HEK293T (cell line): ENCODE results near the gene COQ6.
"Not testable (repeated sequence)": the region's sequence is repeated elsewhere in the genome, so short reads cannot be mapped to it uniquely, and the experiment has no call there.

Source experiments
- CTCF ChIA-PET: fragments of 350-600 bp; formaldehyde crosslinking; extraction: SDS; loops from one replicate; lab custom pipeline; 2021; ENCODE audit warnings: antibody characterized with exemption, inconsistent platforms; lab: Yijun Ruan, JAX
- POLR2A ChIA-PET: fragments of 350-600 bp; formaldehyde crosslinking; extraction: SDS; loops from one replicate; lab custom pipeline; 2020; ENCODE audit warnings: antibody characterized with exemption, inconsistent platforms; lab: Yijun Ruan, JAX
- DNase-seq: peaks from one replicate; pipeline ENCODE4 v3.0.0; 2012; ENCODE audit warnings: mixed read lengths; ENCODE audit errors: extremely low spot score
- ARNT ChIP-seq: fragments of 450-650 bp; IDR thresholded peaks from 2 replicates; pipeline ENCODE4 v1.6.1; 2017; ENCODE audit warnings: mild to moderate bottlenecking
- BHLHE40 ChIP-seq: fragments of 450-650 bp; IDR thresholded peaks from 2 replicates; pipeline ENCODE4 v1.6.1; 2016; ENCODE audit warnings: mild to moderate bottlenecking, moderate library complexity, borderline replicate concordance
- CTBP1 ChIP-seq: fragments of 450-650 bp; IDR thresholded peaks from 2 replicates; pipeline ENCODE4 v1.6.1; 2016; ENCODE audit warnings: borderline replicate concordance
- ELF4 ChIP-seq: fragments of 450-650 bp; IDR thresholded peaks from 2 replicates; pipeline ENCODE4 v1.6.1; 2017; ENCODE audit warnings: antibody characterized with exemption
- FOXA1 ChIP-seq: fragments of 450-650 bp; IDR thresholded peaks from 2 replicates; pipeline ENCODE4 v1.6.1; 2016; ENCODE audit warnings: mild to moderate bottlenecking
- FOXK2 ChIP-seq: fragments of 450-650 bp; IDR thresholded peaks from 2 replicates; pipeline ENCODE4 v1.6.1; 2016; ENCODE audit warnings: mild to moderate bottlenecking
- FOXM1 ChIP-seq: fragments of 450-650 bp; IDR thresholded peaks from 2 replicates; pipeline ENCODE4 v1.6.1; 2017; ENCODE audit warnings: mild to moderate bottlenecking, borderline replicate concordance
- HDGF ChIP-seq: fragments of 450-650 bp; IDR thresholded peaks from 2 replicates; pipeline ENCODE4 v1.6.1; 2017; ENCODE audit warnings: antibody characterized with exemption, borderline replicate concordance
- L3MBTL2 ChIP-seq: fragments of 450-650 bp; conservative IDR thresholded peaks from 2 replicates; pipeline ENCODE4 v1.6.1; 2016; ENCODE audit warnings: mild to moderate bottlenecking
- LEF1 ChIP-seq: fragments of 450-650 bp; IDR thresholded peaks from 2 replicates; pipeline ENCODE4 v1.6.1; 2017; ENCODE audit warnings: mild to moderate bottlenecking, borderline replicate concordance
- NFRKB ChIP-seq: fragments of 450-650 bp; IDR thresholded peaks from 2 replicates; pipeline ENCODE4 v1.6.1; 2016; ENCODE audit warnings: mild to moderate bottlenecking, moderate library complexity
- SP1 ChIP-seq: fragments of 450-650 bp; IDR thresholded peaks from 2 replicates; pipeline ENCODE4 v1.6.1; 2017
- SUZ12 ChIP-seq: fragments of 450-650 bp; IDR thresholded peaks from 2 replicates; pipeline ENCODE4 v1.6.1; 2016; ENCODE audit warnings: mild to moderate bottlenecking
- TARDBP ChIP-seq: fragments of 450-650 bp; IDR thresholded peaks from 2 replicates; pipeline ENCODE4 v1.6.1; 2016
- ZNF384 ChIP-seq: fragments of 450-650 bp; IDR thresholded peaks from 2 replicates; pipeline ENCODE4 v1.6.1; 2016
- TF ChIP-seq, protein P1 (sequence below): fragments of 450-650 bp; IDR thresholded peaks from 2 replicates; pipeline ENCODE4 v1.6.1; 2016

Gene COQ6

DNA sequence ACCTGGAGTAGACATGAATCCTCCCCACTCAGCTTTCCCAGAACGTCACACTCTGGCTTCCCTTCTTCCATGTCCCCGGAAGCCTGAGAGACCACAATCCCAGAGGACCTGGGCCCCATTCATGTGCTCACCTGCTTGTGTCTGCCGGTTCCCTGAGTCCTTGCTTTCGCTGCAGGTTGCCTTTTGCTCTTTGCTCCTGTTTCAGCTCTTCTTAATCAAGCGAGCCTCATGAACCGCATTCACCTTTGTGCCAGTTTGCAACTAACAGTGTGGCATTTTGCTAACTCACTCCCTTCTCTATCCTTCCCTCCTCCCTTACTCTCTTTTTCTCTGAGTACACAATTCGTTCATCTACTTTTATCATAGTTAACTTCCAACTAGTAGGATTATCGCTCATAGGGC lies 45.9 kb downstream of the COQ6 start:
- TF ChIP-seq FOXM1 (no peak), FOXK2 (no peak), ELF4 (no peak), FOXA1 (no peak), L3MBTL2 (no peak), HDGF (no peak), TARDBP (no peak), NFRKB (no peak), ARNT (no peak), SP1 (no peak), BHLHE40 (no peak), ZNF384 (no peak), SUZ12 (no peak), LEF1 (no peak), CTBP1 (no peak)
- TF ChIP-seq, protein P1, sequence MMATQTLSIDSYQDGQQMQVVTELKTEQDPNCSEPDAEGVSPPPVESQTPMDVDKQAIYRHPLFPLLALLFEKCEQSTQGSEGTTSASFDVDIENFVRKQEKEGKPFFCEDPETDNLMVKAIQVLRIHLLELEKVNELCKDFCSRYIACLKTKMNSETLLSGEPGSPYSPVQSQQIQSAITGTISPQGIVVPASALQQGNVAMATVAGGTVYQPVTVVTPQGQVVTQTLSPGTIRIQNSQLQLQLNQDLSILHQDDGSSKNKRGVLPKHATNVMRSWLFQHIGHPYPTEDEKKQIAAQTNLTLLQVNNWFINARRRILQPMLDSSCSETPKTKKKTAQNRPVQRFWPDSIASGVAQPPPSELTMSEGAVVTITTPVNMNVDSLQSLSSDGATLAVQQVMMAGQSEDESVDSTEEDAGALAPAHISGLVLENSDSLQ = no peak
- DNase-seq = no peak
- CTCF ChIA-PET = no interaction called here
- POLR2A ChIA-PET = no interaction called here

GRCh38 chr14:73996731-73997107 lies 46.6 kb downstream of the COQ6 start:
- ChIA-PET POLR2A (no interaction called here), CTCF (no interaction called here)
- TF ChIP-seq FOXA1 (no peak), LEF1 (no peak), NFRKB (no peak), L3MBTL2 (no peak), HDGF (no peak), BHLHE40 (no peak), ELF4 (no peak), SP1 (no peak), ARNT (no peak), SUZ12 (no peak), TARDBP (no peak), ZNF384 (no peak), CTBP1 (no peak), FOXK2 (no peak), FOXM1 (no peak)
- TF ChIP-seq, protein P1 = no peak
- DNase-seq = no peak

GRCh38 chr14:73997108-73997943 lies 47.2 kb downstream of the COQ6 start:
- ChIA-PET CTCF (interaction anchor here (0.5 kb wide), 1 partner anchor 834 kb away, joined by 3 read pairs; no protein-coding TSS in a partner anchor), POLR2A (no interaction called here)
- DNase-seq = no peak
- no peak for TF ChIP-seq ZNF384
- no peak for TF ChIP-seq FOXA1
- TF ChIP-seq SP1 = no peak
- no peak for TF ChIP-seq BHLHE40
- no peak for TF ChIP-seq HDGF
- TF ChIP-seq FOXM1 = no peak
- TF ChIP-seq ARNT = no peak
- TF ChIP-seq CTBP1 = no peak
- TF ChIP-seq NFRKB = no peak
- TF ChIP-seq, protein P1 = no peak
- TF ChIP-seq LEF1 = no peak
- no peak for TF ChIP-seq TARDBP
- TF ChIP-seq FOXK2 = no peak
- TF ChIP-seq SUZ12 = no peak
- no peak for TF ChIP-seq ELF4

GRCh38 chr14:73997944-73998447 lies 47.9 kb downstream of the COQ6 start:
- no peak for TF ChIP-seq NFRKB
- no peak for TF ChIP-seq SP1
- TF ChIP-seq, protein P1 = no peak
- POLR2A ChIA-PET = no interaction called here
- CTCF ChIA-PET = interaction anchor here (0.5 kb wide), 1 partner anchor 833 kb away, joined by 3 read pairs; no protein-coding TSS in a partner anchor
- DNase-seq = no peak

DNA sequence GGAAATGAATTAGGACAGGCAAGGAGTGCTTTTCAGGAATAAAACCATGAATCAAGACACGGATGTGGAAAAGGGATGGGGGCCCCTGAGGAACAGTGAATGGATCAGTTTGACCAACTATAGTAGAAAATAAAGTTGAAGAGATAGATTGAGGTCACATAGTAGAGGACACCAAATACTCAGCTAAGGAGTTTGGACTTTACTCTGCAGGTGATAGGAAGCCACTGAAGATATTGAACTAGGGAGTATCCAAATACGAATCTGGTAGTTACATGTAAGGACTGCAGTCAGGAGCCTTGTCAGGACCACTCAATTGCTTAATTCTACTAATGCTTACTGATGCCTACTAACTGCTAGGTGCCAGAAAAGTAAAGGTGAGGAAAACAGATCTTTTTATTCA lies 48.6 kb downstream of the COQ6 start:
- ChIA-PET CTCF (interaction anchor here (0.6 kb wide), 1 partner anchor 23 kb away, joined by 3 read pairs; no protein-coding TSS in a partner anchor), POLR2A (interaction anchor here (0.6 kb wide), 1 partner anchor 410 kb away, joined by 4 read pairs; no protein-coding TSS in a partner anchor)
- no peak for DNase-seq
- TF ChIP-seq BHLHE40 = no peak

DNA sequence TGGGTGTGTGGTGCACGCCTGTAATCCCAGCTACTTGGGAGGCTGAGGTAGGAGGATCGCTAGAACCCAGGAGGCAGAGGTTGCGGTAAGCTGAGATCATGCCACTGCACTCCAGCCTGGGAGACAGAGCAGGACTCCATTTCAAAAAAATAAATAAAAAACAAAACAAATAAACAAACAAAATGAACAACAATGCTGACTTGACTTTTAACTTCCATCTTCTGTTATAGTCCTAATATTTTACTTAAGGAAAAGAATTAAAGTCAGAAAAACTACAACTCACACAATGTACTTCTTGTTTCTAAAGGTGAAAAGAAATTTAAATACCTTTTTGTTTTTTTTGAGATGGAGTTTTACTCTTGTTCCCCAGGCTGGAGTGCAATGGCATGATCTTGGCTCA lies 55.6 kb downstream of the COQ6 start:
- CTCF ChIA-PET, DNase-seq: not testable (repeated sequence)

More for the DNA sequence above, 55.6 kb downstream of the COQ6 start:
- POLR2A ChIA-PET = not testable (repeated sequence)
